HCT116 (cell line): ENCODE measurements around the gene ANKRD9. TPM values are rescaled to one million over a fixed set of nuclear protein-coding genes. Genes with fewer than 3 reads are reported as not detected.
"Not testable (repeated sequence)": the region's sequence is repeated elsewhere in the genome, so short reads cannot be mapped to it uniquely, and the experiment has no call there.

Source experiments
- ATAC-seq: fragments of 200-7000 bp; cut with Tn5 transposase; 2 replicates; pipeline ENCODE4 v1.9.1; 2020; ENCODE audit warnings: mild to moderate bottlenecking, moderate library complexity
- BruUV-seq: library from RNA; stranded (reverse); fragments of 400-500 nt; replicated peaks from 2 replicates; lab custom pipeline; 2021; lab: Mats Ljungman, UMichigan
- CTCF ChIA-PET: fragments of 300-600 bp; sonication (Branson Sonifier 250); formaldehyde crosslinking; loops from one replicate; lab custom pipeline; 2021; ENCODE audit warnings: antibody characterized with exemption; lab: Charles Lee
- POLR2A ChIA-PET: fragments of 300-600, 350-600 bp; sonication (Branson Sonifier 250); formaldehyde crosslinking; loops from one replicate; lab custom pipeline; 2021; ENCODE audit warnings: antibody characterized with exemption; lab: Charles Lee
- RAD21 ChIA-PET, 2 experiments: fragments of 300-600 bp; sonication (Branson Sonifier 250); formaldehyde crosslinking; loops; one replicate each; lab custom pipeline; 2023; ENCODE audit warnings: low total read pairs in 2 of 2; ENCODE audit not compliant: uncharacterized antibody in 2 of 2, unreplicated experiment in 2 of 2, low non-redundant PET in 1 of 2; lab: Charles Lee
- DNase-seq: peaks from one replicate; pipeline ENCODE4 v3.0.0-alpha.2; 2010; ENCODE audit warnings: low read depth, low spot score
- H2AFZ ChIP-seq: fragments of 200-600 bp; shearing (Covaris generic), sonication (generic); 2 replicates; pipeline ENCODE4 v1.6.1; 2017; ENCODE audit warnings: low read depth, mixed run types, mixed read lengths, antibody characterized with exemption, low read length; ENCODE audit not compliant: poor library complexity, severe bottlenecking
- H3K27ac ChIP-seq: 2 replicates; pipeline ENCODE4 v1.5.1; 2012; ENCODE audit warnings: low read depth, low read length
- H3K27me3 ChIP-seq: fragments of 200-600 bp; sonication (generic); 2 replicates; pipeline ENCODE4 v1.6.1; 2016; ENCODE audit warnings: mixed run types, low read length, mixed read lengths; ENCODE audit not compliant: insufficient read depth
- H3K36me3 ChIP-seq, 2 experiments: fragments of 200-500 bp in 1 of 2; fragments of 200-600 bp in 1 of 2; sonication (Bioruptor generic) in 1 of 2; sonication (generic) in 1 of 2; 2 replicates each; pipeline versions ENCODE4 v1.5.1 to v1.6.1; 2014 to 2016; ENCODE audit warnings: low read length in 2 of 2, inconsistent platforms in 1 of 2, mixed read lengths in 1 of 2, mixed run types in 1 of 2; ENCODE audit not compliant: insufficient read depth in 2 of 2, control insufficient read depth in 1 of 2
- H3K4me1 ChIP-seq, 2 experiments: fragments of 200-600 bp in 1 of 2; sonication (generic) in 1 of 2; 2 replicates each; pipeline versions ENCODE4 v1.5.1 to v1.6.1; 2012 to 2017; ENCODE audit warnings: low read length in 2 of 2, inconsistent platforms in 1 of 2, mild to moderate bottlenecking in 1 of 2, mixed read lengths in 1 of 2, mixed run types in 1 of 2, moderate library complexity in 1 of 2; ENCODE audit not compliant: insufficient read depth in 2 of 2, control insufficient read depth in 1 of 2
- H3K4me2 ChIP-seq: fragments of 200-600 bp; sonication (generic); 2 replicates; pipeline ENCODE4 v1.6.1; 2017; ENCODE audit warnings: mixed run types, low read length, mixed read lengths
- H3K4me3 ChIP-seq, 2 experiments: fragments of 200-600 bp in 1 of 2; sonication (generic) in 1 of 2; replicated peaks in 1 of 2; 2 replicates each; pipeline ENCODE4 v1.5.1; 2011 to 2016; ENCODE audit warnings: low read length in 2 of 2, control low read depth in 1 of 2, low read depth in 1 of 2, mild to moderate bottlenecking in 1 of 2, mixed read lengths in 1 of 2, mixed run types in 1 of 2
- H3K79me2 ChIP-seq: fragments of 200-600 bp; sonication (generic); 2 replicates; pipeline ENCODE4 v1.6.1; 2017; ENCODE audit warnings: mild to moderate bottlenecking, mixed run types, low read length, moderate library complexity, mixed read lengths; ENCODE audit not compliant: insufficient read depth
- H3K9ac ChIP-seq: fragments of 200-600 bp; sonication (generic); 2 replicates; pipeline ENCODE4 v1.6.1; 2016; ENCODE audit warnings: low read length, mixed read lengths
- H3K9me2 ChIP-seq: fragments of 200-600 bp; sonication (generic), shearing (Covaris generic); 2 replicates; pipeline ENCODE4 v1.6.1; 2017; ENCODE audit warnings: mixed run types, mild to moderate bottlenecking, moderate library complexity; ENCODE audit not compliant: insufficient read depth
- H3K9me3 ChIP-seq, 2 experiments: fragments of 200-500 bp in 1 of 2; fragments of 200-600 bp in 1 of 2; sonication (Bioruptor generic) in 1 of 2; sonication (generic) in 1 of 2; 2 replicates each; pipeline ENCODE4 v1.6.1; 2014 to 2017; ENCODE audit warnings: low read length in 2 of 2, mixed read lengths in 2 of 2, inconsistent platforms in 1 of 2, low read depth in 1 of 2, mild to moderate bottlenecking in 1 of 2, mixed run types in 1 of 2, moderate library complexity in 1 of 2; ENCODE audit not compliant: control insufficient read depth in 1 of 2, insufficient read depth in 1 of 2
- H4K20me1 ChIP-seq: fragments of 200-600 bp; sonication (generic), shearing (Covaris generic); 2 replicates; pipeline ENCODE4 v1.6.1; 2017; ENCODE audit warnings: mixed run types, mild to moderate bottlenecking, moderate library complexity; ENCODE audit not compliant: insufficient read depth
- CBX3 ChIP-seq: IDR thresholded peaks from 2 replicates; pipeline ENCODE4 v1.6.1; 2012; ENCODE audit warnings: low read depth
- CEBPB ChIP-seq: IDR thresholded peaks from 2 replicates; pipeline ENCODE4 v1.6.1; 2012; ENCODE audit warnings: low read depth
- EGR1 ChIP-seq: IDR thresholded peaks from 2 replicates; pipeline ENCODE4 v1.6.1; 2012; ENCODE audit warnings: low read depth
- ELF1 ChIP-seq: IDR thresholded peaks from 2 replicates; pipeline ENCODE4 v1.6.1; 2012; ENCODE audit warnings: low read depth, borderline replicate concordance
- EZH2 ChIP-seq: fragments of 200-600 bp; sonication (generic); IDR thresholded peaks from 2 replicates; pipeline ENCODE4 v1.6.1; 2017; ENCODE audit warnings: antibody characterized with exemption, mixed run types
- EZH2phosphoT487 ChIP-seq: fragments of 200-600 bp; IDR thresholded peaks from 2 replicates; pipeline ENCODE4 v1.6.1; 2018; ENCODE audit warnings: antibody characterized with exemption, borderline replicate concordance
- FOSL1 ChIP-seq: IDR thresholded peaks from 2 replicates; pipeline ENCODE4 v1.6.1; 2012; ENCODE audit warnings: low read depth
- MAX ChIP-seq: IDR thresholded peaks from 2 replicates; pipeline ENCODE4 v1.6.1; 2012
- POLR2A ChIP-seq: IDR thresholded peaks from 2 replicates; pipeline ENCODE4 v1.7.0; 2011; ENCODE audit warnings: borderline replicate concordance; ENCODE audit not compliant: insufficient read depth, insufficient read length; ENCODE audit errors: extremely low read depth
- RAD21 ChIP-seq: IDR thresholded peaks from 2 replicates; pipeline ENCODE4 v1.6.1; 2012; ENCODE audit warnings: low read depth, mild to moderate bottlenecking
- SP1 ChIP-seq: IDR thresholded peaks from 2 replicates; pipeline ENCODE4 v1.6.1; 2012; ENCODE audit warnings: low read depth
- SRF ChIP-seq: IDR thresholded peaks from 2 replicates; pipeline ENCODE4 v1.6.1; 2012; ENCODE audit warnings: low read depth
- YY1 ChIP-seq: IDR thresholded peaks from 2 replicates; pipeline ENCODE4 v1.6.1; 2011; ENCODE audit warnings: low read length, low read depth, moderate library complexity, mild to moderate bottlenecking; ENCODE audit not compliant: insufficient replicate concordance; ENCODE audit errors: extremely low read depth
- intact Hi-C: fragments of 100-400 bp; cut with micrococcal nuclease; formaldehyde crosslinking; loops from 2 replicates; pipeline ENCODE4 v1.10.0; 2022
- total RNA-seq: library from RNA; stranded (reverse); gene quantifications from one replicate; pipeline ENCODE4 v1.2.1, GENCODE V29; 2021; ENCODE audit not compliant: unreplicated experiment
- TF ChIP-seq, protein P1 (sequence below): IDR thresholded peaks from 2 replicates; pipeline ENCODE4 v1.6.1; 2012; ENCODE audit warnings: low read depth

Gene ANKRD9
- total RNA-seq, 1 experiment from 2014 or later: 29.0 TPM

GRCh38 chr14:102551995-102552705 is 42.6 kb upstream of the ANKRD9 start (continued):
- no peak for TF ChIP-seq ELF1
- TF ChIP-seq MAX: peak; percentile 69
- no peak for TF ChIP-seq EZH2phosphoT487
- TF ChIP-seq, all 23 proteins: peak for 9

- H3K9me2 ChIP-seq, H3K27ac ChIP-seq, H3K9me3 ChIP-seq, BruUV-seq, H4K20me1 ChIP-seq, ATAC-seq, H3K36me3 ChIP-seq, H3K4me3 ChIP-seq, DNase-seq, POLR2A ChIA-PET, intact Hi-C loops, RAD21 ChIA-PET, H2AFZ ChIP-seq, H3K4me2 ChIP-seq, H3K27me3 ChIP-seq, CTCF ChIA-PET, H3K9ac ChIP-seq: not testable (repeated sequence)
- Histone ChIP-seq H3K4me1 (peaks cover 12 to 44% of the 10 kb centered on the region in 2 experiments), H3K79me2 (peaks cover 23% of the 10 kb centered on the region)
Measured at GRCh38 chr14:102550927-102551401, 41.4 kb upstream of the ANKRD9 start.

- H4K20me1 ChIP-seq: no peaks in the 10 kb centered on the region
- no peak for DNase-seq
- H3K27me3 ChIP-seq: no peaks in the 10 kb centered on the region
- ChIA-PET POLR2A (no interaction called here), CTCF (interaction anchor here (1.3 kb wide), 1 partner anchor 24 kb away, joined by 5 read pairs; no protein-coding TSS in a partner anchor), RAD21 (no interaction called here)
- H3K4me2 ChIP-seq: no peak overlapping the region
- no peak overlapping the region for H3K9ac ChIP-seq
- H3K79me2 ChIP-seq: peaks cover 16% of the 10 kb centered on the region
- H3K27ac ChIP-seq: no peak overlapping the region
- no peaks in the 10 kb centered on the region for H3K36me3 ChIP-seq
- no peak overlapping the region for H3K4me3 ChIP-seq
- H2AFZ ChIP-seq: no peak overlapping the region
- BruUV-seq: no TSS peak
- H3K9me2 ChIP-seq: no peaks in the 10 kb centered on the region
- peaks cover 14 to 63% of the 10 kb centered on the region in 2 experiments for H3K4me1 ChIP-seq
- ATAC-seq: no peak
- H3K9me3 ChIP-seq: no peaks in the 10 kb centered on the region
- intact Hi-C loops: no loop called here
- TF ChIP-seq YY1: no peak
- TF ChIP-seq EZH2: no peak
- no peak for TF ChIP-seq CEBPB
- no peak for TF ChIP-seq SP1
- TF ChIP-seq POLR2A: no peak
- no peak for TF ChIP-seq EGR1
- no peak for TF ChIP-seq EZH2phosphoT487
- no peak for TF ChIP-seq MAX
- TF ChIP-seq, protein P1, sequence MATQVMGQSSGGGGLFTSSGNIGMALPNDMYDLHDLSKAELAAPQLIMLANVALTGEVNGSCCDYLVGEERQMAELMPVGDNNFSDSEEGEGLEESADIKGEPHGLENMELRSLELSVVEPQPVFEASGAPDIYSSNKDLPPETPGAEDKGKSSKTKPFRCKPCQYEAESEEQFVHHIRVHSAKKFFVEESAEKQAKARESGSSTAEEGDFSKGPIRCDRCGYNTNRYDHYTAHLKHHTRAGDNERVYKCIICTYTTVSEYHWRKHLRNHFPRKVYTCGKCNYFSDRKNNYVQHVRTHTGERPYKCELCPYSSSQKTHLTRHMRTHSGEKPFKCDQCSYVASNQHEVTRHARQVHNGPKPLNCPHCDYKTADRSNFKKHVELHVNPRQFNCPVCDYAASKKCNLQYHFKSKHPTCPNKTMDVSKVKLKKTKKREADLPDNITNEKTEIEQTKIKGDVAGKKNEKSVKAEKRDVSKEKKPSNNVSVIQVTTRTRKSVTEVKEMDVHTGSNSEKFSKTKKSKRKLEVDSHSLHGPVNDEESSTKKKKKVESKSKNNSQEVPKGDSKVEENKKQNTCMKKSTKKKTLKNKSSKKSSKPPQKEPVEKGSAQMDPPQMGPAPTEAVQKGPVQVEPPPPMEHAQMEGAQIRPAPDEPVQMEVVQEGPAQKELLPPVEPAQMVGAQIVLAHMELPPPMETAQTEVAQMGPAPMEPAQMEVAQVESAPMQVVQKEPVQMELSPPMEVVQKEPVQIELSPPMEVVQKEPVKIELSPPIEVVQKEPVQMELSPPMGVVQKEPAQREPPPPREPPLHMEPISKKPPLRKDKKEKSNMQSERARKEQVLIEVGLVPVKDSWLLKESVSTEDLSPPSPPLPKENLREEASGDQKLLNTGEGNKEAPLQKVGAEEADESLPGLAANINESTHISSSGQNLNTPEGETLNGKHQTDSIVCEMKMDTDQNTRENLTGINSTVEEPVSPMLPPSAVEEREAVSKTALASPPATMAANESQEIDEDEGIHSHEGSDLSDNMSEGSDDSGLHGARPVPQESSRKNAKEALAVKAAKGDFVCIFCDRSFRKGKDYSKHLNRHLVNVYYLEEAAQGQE: no peak
- TF ChIP-seq CBX3: no peak
- no peak for TF ChIP-seq SRF
- TF ChIP-seq FOSL1: no peak
- no peak for TF ChIP-seq RAD21
Measured at GRCh38 chr14:102548616-102549240, 39.2 kb upstream of the ANKRD9 start.
